Epithelial cell of prostate (primary cell): Measurements from ENCODE around the gene PCNX4.

ENCODE experiments used
- DNase-seq: peaks from one replicate; pipeline ENCODE4 v3.0.0-alpha.2; 2011; ENCODE audit warnings: low read depth, low spot score
- H3K27ac ChIP-seq: fragments of 450-650 bp; 2 replicates; pipeline ENCODE4 v1.5.1; 2017; ENCODE audit warnings: mild to moderate bottlenecking

The PCNX4 gene

DNA sequence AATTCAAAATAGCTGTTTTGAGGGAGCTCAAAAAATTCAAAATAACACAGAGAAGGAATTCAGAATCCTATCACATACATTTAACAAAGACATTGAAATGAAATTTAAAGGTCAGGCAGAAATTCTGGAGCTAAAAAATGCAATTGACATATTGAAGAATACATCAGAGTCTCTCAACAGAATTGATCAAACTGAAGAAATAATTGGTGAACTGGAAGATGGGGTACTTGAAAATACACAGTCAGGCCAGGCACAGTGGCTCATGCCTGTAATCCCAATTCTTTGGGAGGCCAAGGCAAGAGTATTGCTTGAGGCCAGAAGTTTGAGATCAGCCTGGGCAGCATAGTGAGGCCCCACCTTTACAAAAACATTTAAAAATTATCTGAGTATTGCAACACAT, 107.6 kb downstream of the PCNX4 start:
- DNase-seq = no peak
- H3K27ac ChIP-seq = no peak overlapping the region

DNA sequence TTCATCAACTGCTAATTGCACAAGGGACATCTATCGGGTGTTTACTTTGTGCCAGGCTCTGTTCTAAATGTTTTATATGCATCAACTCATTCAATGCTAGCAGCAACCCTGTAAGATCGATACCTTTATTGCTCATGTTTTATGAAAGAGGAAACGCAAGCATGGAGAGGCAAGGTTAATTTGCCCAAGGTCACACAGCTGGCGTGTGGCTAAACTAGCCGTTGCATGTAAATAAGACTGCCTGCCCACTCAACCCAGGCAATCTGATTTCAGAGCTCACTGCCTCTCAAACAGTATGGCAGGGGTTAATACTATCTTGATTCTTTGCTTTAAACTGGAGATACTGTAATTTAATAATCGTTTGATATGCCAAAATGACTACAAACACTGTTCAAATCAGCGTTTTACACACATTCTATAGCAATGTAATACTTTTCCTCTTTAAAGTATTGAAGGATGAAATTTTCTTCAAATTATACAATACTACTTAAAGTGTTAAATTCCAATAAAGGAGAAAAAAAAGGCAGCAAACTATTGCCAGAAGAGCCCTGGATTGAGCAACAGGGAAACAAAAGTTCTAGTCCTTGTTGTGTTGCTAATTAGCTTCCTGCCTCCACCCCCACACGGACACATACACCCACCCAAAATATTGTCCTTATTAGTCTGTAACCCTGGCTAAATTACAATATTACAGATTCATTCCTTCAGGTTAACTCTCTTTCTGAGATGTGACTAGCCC, 112.5 kb downstream of the PCNX4 start:
- DNase-seq = no peak
- no peak overlapping the region for H3K27ac ChIP-seq

DNA sequence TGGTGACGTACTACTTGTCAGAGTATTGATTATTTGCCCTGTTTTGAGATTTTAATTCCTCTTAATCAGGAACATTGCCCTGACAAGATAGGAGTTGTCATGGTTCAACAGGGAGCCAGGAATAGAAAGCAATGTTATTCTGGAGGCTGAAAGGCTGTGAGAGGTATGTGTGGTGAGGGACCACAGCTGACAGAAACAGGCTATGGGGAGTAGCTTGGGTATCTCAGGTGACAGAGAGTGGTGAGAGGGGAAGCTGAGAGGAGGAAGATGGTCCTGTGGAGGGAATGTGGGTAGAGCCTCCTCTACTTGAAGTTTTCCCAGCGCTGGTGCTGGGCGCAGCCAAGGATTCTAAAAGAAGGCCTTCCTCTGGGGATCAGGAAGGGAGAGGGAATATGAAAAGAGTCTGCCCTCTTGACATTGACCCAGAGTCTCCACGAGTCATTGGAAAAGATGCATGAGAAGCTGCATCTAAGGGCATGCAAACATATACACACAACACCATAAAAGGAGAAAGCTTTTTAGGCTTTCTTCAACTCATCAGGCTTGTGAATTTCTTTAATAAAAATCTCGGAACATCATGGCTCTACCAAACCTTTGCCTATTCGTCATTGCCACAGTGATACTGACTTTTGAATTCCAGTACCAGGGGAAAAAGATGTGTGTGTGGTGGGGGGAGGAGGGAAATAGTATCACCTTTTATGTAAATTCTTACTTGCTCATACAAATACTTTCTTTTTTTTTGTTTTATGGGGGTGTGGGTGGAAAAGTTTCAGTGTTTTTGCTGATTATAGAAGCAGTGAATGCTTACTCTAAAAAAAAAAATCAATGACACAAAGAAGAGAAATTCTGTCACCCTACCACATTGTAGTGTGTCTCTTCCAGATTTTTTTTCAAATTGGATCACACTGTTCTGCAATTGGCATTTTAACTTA, 113.4 kb downstream of the PCNX4 start:
- DNase-seq = no peak
- H3K27ac ChIP-seq = no peak overlapping the region

DNA sequence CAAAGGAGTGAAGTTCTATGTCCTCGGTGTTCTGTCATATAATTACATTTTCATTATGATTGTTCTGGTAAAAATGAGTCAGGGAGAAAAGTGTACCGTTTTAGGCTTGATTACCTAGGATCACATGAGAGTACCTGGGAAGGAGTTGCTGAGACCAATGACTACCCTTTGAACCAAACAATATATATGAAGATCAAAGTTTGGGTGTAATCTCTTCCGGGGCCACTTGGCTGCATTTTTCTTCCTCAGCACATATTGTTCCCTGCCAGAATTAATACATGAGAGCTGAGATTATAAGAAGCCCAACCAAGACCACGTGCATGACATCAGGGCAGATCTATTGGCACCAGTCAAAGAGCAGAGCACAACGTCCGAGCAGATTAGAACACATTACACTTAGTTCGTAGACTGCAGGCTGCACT, 114.5 kb downstream of the PCNX4 start:
- no peak overlapping the region for H3K27ac ChIP-seq
- DNase-seq = no peak

DNA sequence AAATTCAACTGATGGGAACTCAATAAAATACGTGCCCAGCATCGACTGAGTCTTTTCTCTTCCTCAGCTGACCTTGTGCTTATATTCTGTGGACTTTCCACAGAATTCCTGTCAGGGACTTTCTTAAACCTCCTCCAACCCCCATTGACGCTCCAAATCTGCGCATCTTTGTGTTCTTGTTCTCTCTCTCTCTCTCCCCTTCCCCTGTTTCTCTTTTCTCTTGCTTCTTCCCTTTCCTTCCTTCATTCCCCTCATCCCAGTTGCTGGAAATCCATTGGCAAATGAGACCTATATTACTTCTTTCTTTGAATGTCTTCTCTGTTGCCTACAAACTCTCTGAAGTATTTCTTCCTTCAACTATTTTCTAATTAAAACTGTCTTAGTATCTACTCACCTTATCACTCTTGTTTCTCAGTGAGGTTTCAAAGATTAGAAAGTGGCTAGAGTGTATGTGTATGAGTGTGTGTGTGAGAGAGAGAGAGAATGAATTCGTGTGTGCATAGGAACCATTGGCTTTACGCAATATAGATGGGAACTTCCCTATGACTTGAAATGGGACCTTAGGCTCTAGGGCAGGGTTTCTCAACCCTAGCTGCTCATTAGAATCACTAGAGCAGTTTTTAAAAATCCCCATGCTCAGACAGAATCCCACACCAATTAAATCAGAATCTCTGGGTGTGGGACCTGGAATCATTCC, 115.3 kb downstream of the PCNX4 start:
- H3K27ac ChIP-seq = no peak overlapping the region
- DNase-seq = no peak

DNA sequence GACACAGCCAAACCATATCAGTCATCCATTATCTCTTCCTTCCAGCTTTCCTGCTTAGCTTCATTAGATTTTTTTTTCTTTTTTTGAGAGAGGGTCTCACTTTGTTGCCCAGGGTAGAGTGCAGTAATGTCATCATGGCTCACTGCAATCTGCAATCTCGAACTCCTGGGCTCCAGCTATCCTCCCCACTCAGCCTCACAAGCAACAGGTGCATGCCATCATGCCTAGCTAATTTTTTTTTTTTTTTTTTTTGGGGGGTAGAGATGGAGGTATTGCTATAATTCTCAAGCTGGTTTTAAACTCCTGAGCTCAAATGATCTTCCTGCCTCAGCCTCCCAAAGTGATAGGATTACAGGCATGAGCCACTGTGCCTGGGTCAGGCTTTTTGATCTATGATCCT, 119.0 kb downstream of the PCNX4 start:
- no peak overlapping the region for H3K27ac ChIP-seq
- no peak for DNase-seq

DNA sequence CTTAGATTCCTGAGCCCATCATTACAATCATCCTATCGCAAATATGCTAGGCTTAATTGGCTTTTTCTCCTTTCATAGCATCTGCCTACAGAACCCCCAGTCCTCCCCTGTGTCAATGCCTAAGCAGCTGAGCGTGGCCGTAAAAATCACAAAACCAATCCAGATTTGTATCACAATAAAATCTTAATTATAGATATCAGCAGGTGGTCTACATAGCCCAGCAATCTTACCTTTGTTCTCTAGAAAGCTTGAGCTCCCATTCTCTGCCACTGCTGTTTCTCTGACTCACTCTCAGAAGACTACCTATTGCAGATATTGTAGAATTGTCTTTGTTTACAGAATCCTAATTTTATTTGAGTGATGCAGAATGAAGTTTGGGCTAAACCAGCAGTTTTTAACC, 119.4 kb downstream of the PCNX4 start:
- no peak overlapping the region for H3K27ac ChIP-seq
- no peak for DNase-seq

DNA sequence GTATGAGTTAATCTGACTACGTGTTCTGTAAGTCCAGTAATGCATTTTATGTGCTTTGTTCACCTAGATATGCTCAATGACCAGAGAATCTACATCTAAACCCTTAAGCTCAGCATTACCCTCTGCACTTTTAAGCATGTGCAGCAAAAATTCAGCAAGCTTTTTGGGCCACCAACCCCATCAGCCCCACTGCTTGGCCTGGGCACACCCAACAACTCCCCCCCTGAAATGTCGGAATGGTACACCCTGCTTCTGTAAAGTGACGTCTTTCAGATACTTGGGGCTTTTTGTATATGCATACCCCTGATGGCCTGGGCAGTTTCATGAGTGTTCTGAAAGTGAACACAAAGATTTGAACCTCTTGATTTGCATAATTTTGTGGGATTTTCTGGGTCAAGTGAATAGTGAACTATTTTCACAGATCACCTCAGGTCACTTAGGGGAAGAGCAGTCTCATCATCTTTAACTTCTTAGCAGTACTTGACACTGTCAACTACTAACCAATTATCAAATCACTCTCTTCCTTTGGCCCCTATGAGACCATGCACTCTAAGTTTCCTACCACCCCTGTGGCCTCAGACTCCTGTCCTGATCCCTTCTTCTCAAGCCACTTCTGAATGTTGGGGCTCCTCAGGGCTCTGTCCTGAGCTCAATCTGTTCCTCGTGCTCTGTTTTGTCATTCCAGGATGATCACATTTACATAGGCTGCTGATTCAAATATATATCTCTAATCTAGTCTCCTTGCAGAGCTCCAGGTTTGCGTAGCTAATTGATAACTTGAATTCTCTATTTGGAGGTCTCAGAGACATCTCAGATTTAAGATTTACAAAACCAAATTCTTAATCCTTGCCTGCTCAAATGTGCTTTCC, 121.0 kb downstream of the PCNX4 start:
- no peak for DNase-seq
- H3K27ac ChIP-seq = no peak overlapping the region

DNA sequence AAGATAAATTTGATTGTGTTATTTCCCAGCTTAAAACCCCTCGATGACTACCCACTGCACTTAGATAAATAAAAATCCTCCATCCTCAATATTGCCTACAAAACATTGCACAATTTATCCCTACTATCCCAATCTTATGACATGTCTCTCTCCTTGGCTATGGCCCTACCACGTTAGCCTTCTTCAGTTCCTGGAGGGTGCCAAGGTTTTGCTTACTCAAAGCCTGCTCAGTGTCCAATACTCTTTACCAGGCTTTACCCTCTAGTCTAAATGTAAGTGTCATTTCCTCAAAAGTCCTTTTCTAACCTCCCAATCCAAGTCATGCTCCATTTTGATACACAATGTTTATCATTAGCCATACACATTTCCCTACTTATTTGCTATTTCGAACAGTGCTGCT, 122.3 kb downstream of the PCNX4 start:
- H3K27ac ChIP-seq = no peak overlapping the region
- DNase-seq = no peak

DNA sequence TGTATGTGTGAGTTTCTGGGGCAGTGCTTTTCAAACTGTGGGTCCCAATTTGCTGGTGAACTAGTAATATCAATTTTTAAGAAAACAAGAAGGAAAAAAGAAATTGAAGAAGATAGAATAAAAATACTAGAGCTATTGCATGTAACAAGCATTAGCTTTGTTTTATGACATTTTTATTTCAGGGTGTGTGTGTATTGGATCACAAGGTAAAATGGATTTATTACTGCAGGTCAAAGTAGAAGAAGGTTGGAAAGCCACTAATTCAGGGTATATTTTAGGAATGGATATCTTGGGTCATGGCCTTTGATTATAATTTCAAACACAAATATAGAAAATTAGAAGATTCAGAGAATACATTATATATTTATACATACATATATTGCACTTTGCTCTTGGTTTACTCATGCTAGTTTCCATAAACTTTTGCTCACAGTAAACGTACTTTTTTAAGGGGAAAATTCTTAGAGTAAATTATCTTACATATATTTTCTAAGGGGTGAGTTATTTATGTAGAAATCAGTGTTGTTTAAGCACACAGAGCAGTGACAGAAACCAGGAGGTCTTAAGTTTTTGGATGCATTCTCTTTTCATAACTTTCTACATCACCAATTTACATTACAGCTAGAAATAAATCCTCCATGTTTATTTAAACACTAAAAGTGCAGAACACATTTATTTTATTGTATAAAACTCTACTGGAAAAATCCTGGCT, 122.8 kb downstream of the PCNX4 start:
- H3K27ac ChIP-seq = no peak overlapping the region
- DNase-seq = no peak

DNA sequence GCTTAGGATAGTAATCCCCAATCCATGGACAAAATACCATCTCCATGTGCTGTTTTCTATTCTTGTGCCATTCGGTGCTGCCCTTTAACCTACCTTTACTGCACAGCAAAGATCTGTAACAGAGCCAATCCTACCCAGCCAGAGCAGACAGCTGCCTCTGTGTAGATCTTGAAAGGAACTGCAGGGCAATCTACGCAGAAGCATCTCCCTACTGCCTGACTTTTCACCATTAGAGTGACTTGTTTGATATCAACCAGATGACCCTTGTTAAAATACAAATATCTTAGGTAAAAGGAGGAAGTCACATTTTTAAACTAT, 123.4 kb downstream of the PCNX4 start:
- DNase-seq = no peak
- no peak overlapping the region for H3K27ac ChIP-seq

DNA sequence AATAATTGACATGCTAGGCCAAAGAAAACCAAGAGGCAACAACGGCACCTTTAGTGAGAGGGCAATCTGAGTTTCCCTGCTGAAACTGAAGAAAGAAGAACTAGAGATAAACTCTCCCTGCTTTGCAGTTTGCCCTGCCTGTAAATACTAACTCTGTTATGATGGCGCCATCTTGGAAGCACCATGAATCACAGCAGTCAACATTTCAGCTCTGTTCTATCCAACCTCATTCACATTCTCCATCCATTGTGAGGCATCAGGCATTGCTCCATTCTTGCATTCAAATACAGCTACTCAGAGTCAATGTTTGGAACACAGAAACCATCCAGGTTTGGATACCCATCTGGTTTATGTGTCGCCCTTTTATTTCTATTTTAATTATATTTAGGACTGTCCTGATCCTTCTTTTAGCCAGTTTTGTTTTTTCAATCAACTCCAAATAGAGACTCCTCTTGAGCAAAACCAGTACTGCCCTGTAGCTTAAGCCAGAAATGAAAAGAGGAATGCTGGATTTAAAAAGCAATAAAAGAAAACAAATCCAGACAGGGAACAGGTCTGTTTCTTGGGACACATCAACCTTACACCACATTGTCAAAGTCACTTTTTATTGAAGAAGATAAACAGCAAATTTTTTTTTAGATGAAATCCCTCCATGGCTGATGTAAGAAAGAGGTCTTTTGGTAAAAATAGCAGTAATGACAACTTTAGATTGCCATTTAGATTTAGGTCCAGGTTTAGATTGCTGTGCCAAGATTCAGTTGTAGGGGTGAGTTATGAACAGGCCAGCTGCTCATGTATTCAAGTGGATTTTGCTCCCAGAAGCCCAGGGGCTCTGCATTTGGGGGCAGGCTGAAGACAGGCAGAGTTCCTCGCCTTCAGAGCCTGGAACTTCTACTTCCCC, 124.0 kb downstream of the PCNX4 start:
- no peak for DNase-seq
- H3K27ac ChIP-seq = no peak overlapping the region

DNA sequence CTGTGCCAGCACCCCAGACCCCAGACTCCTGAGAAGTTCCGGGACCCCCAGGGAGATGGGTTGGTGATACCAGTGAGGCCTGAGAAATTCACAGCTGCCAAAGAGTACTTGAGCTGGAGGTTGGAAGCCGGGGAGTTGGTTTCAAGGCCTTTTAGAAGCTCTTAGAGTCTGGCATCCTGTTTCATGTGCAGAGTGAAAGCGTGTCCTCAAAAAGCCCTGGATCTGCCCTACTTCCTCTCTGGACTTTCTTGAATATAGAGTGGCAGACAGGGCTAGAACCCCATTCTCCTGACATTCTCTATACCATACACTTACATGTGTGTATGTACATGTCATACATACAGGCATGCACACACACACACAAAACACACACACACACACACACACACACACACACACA, 126.0 kb downstream of the PCNX4 start:
- no peak for DNase-seq
- no peak overlapping the region for H3K27ac ChIP-seq
